IMR-90 (cell line): ENCODE results near the gene EIF3CL. TPM values are rescaled to one million over a fixed set of nuclear protein-coding genes. Genes with fewer than 3 reads are reported as not detected.
"Not testable (repeated sequence)": the region's sequence is repeated elsewhere in the genome, so short reads cannot be mapped to it uniquely, and the experiment has no call there.

Source experiments
- ATAC-seq: fragments of 200-7000 bp; cut with Tn5 transposase; 2 replicates; pipeline ENCODE4 v1.9.1; 2020; ENCODE audit warnings: low read depth, mild to moderate bottlenecking, moderate library complexity
- BruUV-seq: library from RNA; stranded (reverse); fragments of 400-500 nt; replicated peaks from 2 replicates; lab custom pipeline; 2021; lab: Mats Ljungman, UMichigan
- CTCF ChIA-PET: fragments of 300-600 bp; formaldehyde crosslinking; extraction: SDS; loops from one replicate; lab custom pipeline; 2021; ENCODE audit warnings: antibody characterized with exemption; lab: Yijun Ruan, JAX
- POLR2A ChIA-PET: fragments of 300-600 bp; sonication (Branson Sonifier 250); formaldehyde crosslinking; loops from one replicate; lab custom pipeline; 2022; ENCODE audit warnings: antibody characterized with exemption; ENCODE audit not compliant: unreplicated experiment; lab: Charles Lee
- DNase-seq: peaks from one replicate; pipeline ENCODE4 v3.0.0; 2013
- H2AFZ ChIP-seq: replicated peaks from 2 replicates; pipeline ENCODE3; 2013; ENCODE audit warnings: low read length, mild to moderate bottlenecking; ENCODE audit not compliant: poor library complexity
- H2AK5ac ChIP-seq: 2 replicates; pipeline ENCODE4 v1.6.1; 2013; ENCODE audit warnings: low read depth, low read length, inconsistent platforms
- H2AK9ac ChIP-seq: replicated peaks from 2 replicates; pipeline ENCODE3; 2013; ENCODE audit warnings: mild to moderate bottlenecking, low read depth, low read length, moderate library complexity; ENCODE audit not compliant: poor library complexity
- H2BK120ac ChIP-seq: 2 replicates; pipeline ENCODE4 v1.6.1; 2013; ENCODE audit warnings: low read depth, low read length, inconsistent platforms
- H2BK15ac ChIP-seq: 3 replicates; pipeline ENCODE4 v1.6.1; 2013; ENCODE audit warnings: low read depth, low read length, inconsistent platforms
- H2BK20ac ChIP-seq: 2 replicates; pipeline ENCODE4 v1.6.1; 2013; ENCODE audit warnings: low read depth, mild to moderate bottlenecking, inconsistent platforms, low read length, moderate library complexity
- H2BK5ac ChIP-seq: 2 replicates; pipeline ENCODE4 v1.6.1; 2013; ENCODE audit warnings: mild to moderate bottlenecking, low read depth, low read length, inconsistent platforms; ENCODE audit not compliant: poor library complexity, severe bottlenecking
- H3K14ac ChIP-seq: replicated peaks from 2 replicates; pipeline ENCODE4 v1.6.1; 2013; ENCODE audit warnings: low read depth, low read length, inconsistent platforms
- H3K18ac ChIP-seq: 2 replicates; pipeline ENCODE4 v1.6.1; 2013; ENCODE audit warnings: low read depth, low read length, control low read depth
- H3K23ac ChIP-seq: 2 replicates; pipeline ENCODE4 v1.6.1; 2013; ENCODE audit warnings: low read depth, low read length, inconsistent platforms
- H3K27ac ChIP-seq: 2 replicates; pipeline ENCODE4 v1.5.1; 2013; ENCODE audit warnings: mild to moderate bottlenecking, control low read depth, low read length; ENCODE audit not compliant: insufficient read depth
- H3K27me3 ChIP-seq: 2 replicates; pipeline ENCODE4 v1.6.1; 2013; ENCODE audit warnings: low read length; ENCODE audit not compliant: control insufficient read depth, insufficient read depth
- H3K36me3 ChIP-seq: 2 replicates; pipeline ENCODE4 v1.6.1; 2013; ENCODE audit warnings: low read length, mixed read lengths; ENCODE audit not compliant: control insufficient read depth, insufficient read depth
- H3K4ac ChIP-seq: 2 replicates; pipeline ENCODE4 v1.6.1; 2013; ENCODE audit warnings: low read depth, low read length, inconsistent platforms
- H3K4me1 ChIP-seq: 2 replicates; pipeline ENCODE4 v1.6.1; 2013; ENCODE audit warnings: low read length, mixed read lengths; ENCODE audit not compliant: control insufficient read depth, insufficient read depth
- H3K4me2 ChIP-seq: 2 replicates; pipeline ENCODE4 v1.6.1; 2013; ENCODE audit warnings: low read depth, mild to moderate bottlenecking, control low read depth, low read length, moderate library complexity
- H3K4me3 ChIP-seq: 2 replicates; pipeline ENCODE4 v1.5.1; 2013; ENCODE audit warnings: low read depth, mild to moderate bottlenecking, control low read depth, low read length, moderate library complexity; ENCODE audit not compliant: insufficient read depth
- H3K56ac ChIP-seq: 2 replicates; pipeline ENCODE4 v1.6.1; 2013; ENCODE audit warnings: low read length, inconsistent platforms; ENCODE audit not compliant: insufficient read depth; ENCODE audit errors: extremely low read depth
- H3K79me1 ChIP-seq, 2 experiments: 2 replicates each; pipeline ENCODE4 v1.6.1; 2013; ENCODE audit warnings: low read length in 2 of 2, inconsistent platforms in 1 of 2, low read depth in 1 of 2
- H3K9ac ChIP-seq: 2 replicates; pipeline ENCODE4 v1.6.1; 2013; ENCODE audit warnings: low read depth, low read length, control low read depth
- H3K9me1 ChIP-seq: 2 replicates; pipeline ENCODE4 v1.6.1; 2013; ENCODE audit warnings: low read length, inconsistent platforms; ENCODE audit not compliant: insufficient read depth
- H3K9me3 ChIP-seq: 2 replicates; pipeline ENCODE4 v1.6.1; 2013; ENCODE audit warnings: low read length; ENCODE audit not compliant: control insufficient read depth, insufficient read depth
- H4K20me1 ChIP-seq: 2 replicates; pipeline ENCODE4 v1.6.1; 2013; ENCODE audit warnings: low read length, inconsistent platforms; ENCODE audit not compliant: insufficient read depth
- H4K5ac ChIP-seq: 2 replicates; pipeline ENCODE4 v1.6.1; 2013; ENCODE audit warnings: mild to moderate bottlenecking, low read depth, low read length, control low read depth
- H4K8ac ChIP-seq, 2 experiments: 2 replicates each; pipeline ENCODE4 v1.6.1; 2013; ENCODE audit warnings: low read depth in 2 of 2, low read length in 2 of 2, control low read depth in 1 of 2, inconsistent platforms in 1 of 2
- H4K91ac ChIP-seq: 2 replicates; pipeline ENCODE4 v1.6.1; 2013; ENCODE audit warnings: low read depth, low read length, inconsistent platforms; ENCODE audit not compliant: insufficient read depth
- WGBS, 2 experiments: methylation state at CpG; one replicate each; pipeline versions ENCODE4 v1.1.5 to v1.1.7; 2013; ENCODE audit warnings: missing lambda C conversion rate in 2 of 2; ENCODE audit not compliant: insufficient read length in 1 of 2; ENCODE audit errors: extremely low coverage in 2 of 2; 5-methylcytosine and 5-hydroxymethylcytosine counted together
- dilution Hi-C: fragments of 300-500 bp; cut with HindIII; formaldehyde crosslinking; loops from one replicate; pipeline ENCODE4 v1.14.3; 2018; ENCODE audit warnings: low sequenced_read_pairs; ENCODE audit not compliant: unreplicated experiment
- in situ Hi-C: fragments of 300-500 bp; cut with MboI; formaldehyde crosslinking; loops from 3 replicates; pipeline ENCODE4 v1.14.3; 2019; ENCODE audit warnings: low sequenced_read_pairs, inconsistent platforms, mixed read lengths
- intact Hi-C: fragments of 100-400 bp; cut with micrococcal nuclease; formaldehyde crosslinking; loops from 2 replicates; pipeline ENCODE4 v1.10.0; 2022
- polyA plus RNA-seq, 3 experiments: library from polyadenylated mRNA; depleted of rRNA; stranded (reverse); fragments of >200 nt; gene quantifications; 2 replicates each; pipeline ENCODE4 v1.2.3, GENCODE V29; 2012; ENCODE audit warnings: low replicate concordance in 1 of 3
- total RNA-seq: library from RNA; depleted of rRNA; stranded (reverse); fragments of >200 nt; gene quantifications from 2 replicates; pipeline ENCODE4 v1.2.3, GENCODE V29; 2012

The EIF3CL gene
- total and polyA plus RNA-seq, 2 of the 4 experiments (the other 2 are of a cell fraction), result 143 to 180 TPM

DNA sequence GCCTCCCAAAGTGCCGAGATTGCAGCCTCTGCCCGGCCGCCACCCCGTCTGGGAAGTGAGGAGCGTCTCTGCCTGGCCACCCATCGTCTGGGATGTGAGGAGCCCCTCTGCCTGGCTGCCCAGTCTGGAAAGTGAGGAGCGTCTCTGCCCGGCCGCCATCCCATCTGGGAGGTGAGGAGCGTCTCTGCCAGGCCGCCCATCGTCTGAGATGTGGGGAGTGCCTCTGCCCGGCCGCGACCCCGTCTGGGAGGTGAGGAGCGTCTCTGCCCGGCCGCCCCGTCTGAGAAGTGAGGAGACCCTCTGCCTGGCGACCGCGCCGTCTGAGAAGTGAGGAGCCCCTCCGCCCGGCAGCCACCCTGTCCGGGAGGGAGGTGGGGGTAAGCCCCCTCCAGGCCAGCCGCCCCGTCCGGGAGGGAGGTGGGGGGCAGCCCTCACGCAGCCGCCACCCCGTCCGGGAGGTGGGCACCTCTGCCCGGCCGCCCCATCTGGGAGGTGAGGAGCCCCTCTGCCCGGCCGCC, 26.5 kb downstream of the EIF3CL start:
- H3K4me2 ChIP-seq, H4K5ac ChIP-seq, H3K27ac ChIP-seq, H2BK20ac ChIP-seq, H4K91ac ChIP-seq, H2BK120ac ChIP-seq, CTCF ChIA-PET, H3K79me1 ChIP-seq, BruUV-seq, H2AFZ ChIP-seq, H3K18ac ChIP-seq, H3K4me3 ChIP-seq, H2AK9ac ChIP-seq, POLR2A ChIA-PET, in situ Hi-C loops, H3K4me1 ChIP-seq, H3K9me3 ChIP-seq, H2BK5ac ChIP-seq, intact Hi-C loops, H3K9ac ChIP-seq, H4K8ac ChIP-seq, H2AK5ac ChIP-seq, H2BK15ac ChIP-seq, H3K23ac ChIP-seq, H3K9me1 ChIP-seq, dilution Hi-C loops, H3K36me3 ChIP-seq, H3K27me3 ChIP-seq, H4K20me1 ChIP-seq, H3K56ac ChIP-seq, DNase-seq, H3K14ac ChIP-seq, ATAC-seq, H3K4ac ChIP-seq: not testable (repeated sequence)
- no CpG with 5 or more reads among the region's 38 CpGs for WGBS, 2 experiments

DNA sequence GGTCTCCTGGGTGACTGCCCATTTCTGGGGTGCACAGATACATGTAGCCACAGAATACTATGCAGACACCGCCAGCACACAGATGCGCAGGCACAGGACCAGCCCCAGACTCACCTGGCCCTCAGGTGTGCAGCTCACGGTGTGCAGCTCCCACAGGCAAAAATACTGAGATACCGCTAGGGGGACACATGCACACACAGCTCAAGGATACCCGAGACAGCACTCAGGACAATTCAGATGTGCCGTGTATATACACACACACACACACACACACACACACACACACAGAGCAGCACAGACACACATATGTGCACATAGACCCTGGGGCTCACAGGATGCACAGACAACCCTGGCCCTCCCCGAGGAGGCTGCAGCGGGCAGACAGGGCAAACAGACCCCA, 28.5 kb downstream of the EIF3CL start:
- H3K9me1 ChIP-seq, H3K36me3 ChIP-seq, H2AFZ ChIP-seq, CTCF ChIA-PET, H3K14ac ChIP-seq, H2BK15ac ChIP-seq, H4K8ac ChIP-seq, H4K5ac ChIP-seq, BruUV-seq, intact Hi-C loops, H2AK5ac ChIP-seq, DNase-seq, H3K56ac ChIP-seq, H2AK9ac ChIP-seq, H3K27ac ChIP-seq, H3K4me1 ChIP-seq, H2BK20ac ChIP-seq, H3K4me2 ChIP-seq, H3K79me1 ChIP-seq, H4K91ac ChIP-seq, H2BK120ac ChIP-seq, H3K4ac ChIP-seq, H4K20me1 ChIP-seq, H3K27me3 ChIP-seq, H3K9ac ChIP-seq, H3K18ac ChIP-seq, H3K23ac ChIP-seq, POLR2A ChIA-PET, H3K4me3 ChIP-seq, in situ Hi-C loops, H2BK5ac ChIP-seq, dilution Hi-C loops, H3K9me3 ChIP-seq: not testable (repeated sequence)
- peak; percentile 39 for ATAC-seq
- no CpG with 5 or more reads among the region's 8 CpGs for WGBS, 2 experiments
